Activated T-cell treated with anti-CD3 and anti-CD28 coated beads, Interleukin-2, amount 50 U/mL, for 24 hours (primary cell): Measurements from ENCODE around the gene GRID2.

ENCODE experiments used
- DNase-seq: peaks from one replicate; pipeline ENCODE4 v3.0.0-alpha.2; 2020
- H3K27ac Mint-ChIP-seq: 2 replicates; pipeline ENCODE4 v1.8.0; 2020; ENCODE audit warnings: mild to moderate bottlenecking, mixed read lengths
- H3K27me3 Mint-ChIP-seq: 2 replicates; pipeline ENCODE4 v1.8.0; 2020; ENCODE audit warnings: mixed read lengths
- H3K36me3 Mint-ChIP-seq: 2 replicates; pipeline ENCODE4 v1.8.0; 2020; ENCODE audit warnings: low read depth, mixed read lengths
- H3K4me1 Mint-ChIP-seq: 2 replicates; pipeline ENCODE4 v1.8.0; 2020; ENCODE audit warnings: low read depth, mixed read lengths
- H3K4me3 Mint-ChIP-seq: 2 replicates; pipeline ENCODE4 v1.8.0; 2020; ENCODE audit warnings: mild to moderate bottlenecking, moderate library complexity, mixed read lengths
- H3K9me3 Mint-ChIP-seq: 2 replicates; pipeline ENCODE4 v1.8.0; 2020; ENCODE audit warnings: mixed read lengths

The GRID2 gene

GRCh38 chr4:93777081-93777460 lies 1473.3 kb downstream of the GRID2 start:
- H3K27me3 Mint-ChIP-seq, result no peaks in the 10 kb centered on the region
- no peaks in the 10 kb centered on the region for H3K4me1 Mint-ChIP-seq
- no peaks in the 10 kb centered on the region for H3K9me3 Mint-ChIP-seq
- no peak overlapping the region for H3K27ac Mint-ChIP-seq
- DNase-seq, result no peak
- no peak overlapping the region for H3K4me3 Mint-ChIP-seq
- H3K36me3 Mint-ChIP-seq, result no peaks in the 10 kb centered on the region

GRCh38 chr4:93779228-93779627 lies 1475.5 kb downstream of the GRID2 start:
- Mint-ChIP-seq H3K9me3 (no peaks in the 10 kb centered on the region), H3K27ac (no peak overlapping the region), H3K27me3 (no peaks in the 10 kb centered on the region), H3K36me3 (no peaks in the 10 kb centered on the region), H3K4me3 (no peak overlapping the region), H3K4me1 (no peaks in the 10 kb centered on the region)
- no peak for DNase-seq

- Mint-ChIP-seq H3K27me3 (no peaks in the 10 kb centered on the region), H3K4me3 (no peak overlapping the region), H3K9me3 (no peaks in the 10 kb centered on the region), H3K36me3 (no peaks in the 10 kb centered on the region), H3K4me1 (no peaks in the 10 kb centered on the region), H3K27ac (no peak overlapping the region)
- no peak for DNase-seq
Observed at GRCh38 chr4:93780080-93780479, 1476.3 kb downstream of the GRID2 start.

GRCh38 chr4:93781198-93781597 lies 1477.4 kb downstream of the GRID2 start:
- DNase-seq, result no peak
- Mint-ChIP-seq H3K36me3 (no peaks in the 10 kb centered on the region), H3K27ac (no peak overlapping the region), H3K27me3 (no peaks in the 10 kb centered on the region), H3K9me3 (no peaks in the 10 kb centered on the region), H3K4me3 (no peak overlapping the region), H3K4me1 (no peaks in the 10 kb centered on the region)

- Mint-ChIP-seq H3K27me3 (no peaks in the 10 kb centered on the region), H3K36me3 (no peaks in the 10 kb centered on the region), H3K4me3 (no peak overlapping the region), H3K9me3 (no peaks in the 10 kb centered on the region), H3K4me1 (no peaks in the 10 kb centered on the region), H3K27ac (no peak overlapping the region)
- no peak for DNase-seq
Observed at GRCh38 chr4:93786149-93786548, 1482.4 kb downstream of the GRID2 start.

- Mint-ChIP-seq H3K9me3 (no peaks in the 10 kb centered on the region), H3K4me1 (no peaks in the 10 kb centered on the region), H3K27me3 (no peaks in the 10 kb centered on the region), H3K27ac (no peak overlapping the region), H3K36me3 (no peaks in the 10 kb centered on the region), H3K4me3 (no peak overlapping the region)
- DNase-seq, result no peak
Observed at GRCh38 chr4:93788712-93789111, 1484.9 kb downstream of the GRID2 start.

GRCh38 chr4:93791570-93792195 lies 1487.9 kb downstream of the GRID2 start:
- DNase-seq, result no peak
- no peak overlapping the region for H3K4me3 Mint-ChIP-seq
- no peaks in the 10 kb centered on the region for H3K27me3 Mint-ChIP-seq
- H3K4me1 Mint-ChIP-seq, result no peaks in the 10 kb centered on the region
- H3K9me3 Mint-ChIP-seq, result no peaks in the 10 kb centered on the region
- no peak overlapping the region for H3K27ac Mint-ChIP-seq
- H3K36me3 Mint-ChIP-seq, result no peaks in the 10 kb centered on the region

GRCh38 chr4:93802045-93802444 lies 1498.3 kb downstream of the GRID2 start:
- no peaks in the 10 kb centered on the region for H3K4me1 Mint-ChIP-seq
- DNase-seq, result no peak
- H3K36me3 Mint-ChIP-seq, result no peaks in the 10 kb centered on the region
- H3K9me3 Mint-ChIP-seq, result no peaks in the 10 kb centered on the region
- no peaks in the 10 kb centered on the region for H3K27me3 Mint-ChIP-seq
- H3K4me3 Mint-ChIP-seq, result no peak overlapping the region
- H3K27ac Mint-ChIP-seq, result no peak overlapping the region

GRCh38 chr4:93809773-93810172 lies 1506.0 kb downstream of the GRID2 start:
- peaks cover 2% of the 10 kb centered on the region for H3K9me3 Mint-ChIP-seq
- no peak for DNase-seq
- no peak overlapping the region for H3K27ac Mint-ChIP-seq
- H3K36me3 Mint-ChIP-seq, result no peaks in the 10 kb centered on the region
- H3K27me3 Mint-ChIP-seq, result no peaks in the 10 kb centered on the region
- H3K4me3 Mint-ChIP-seq, result no peak overlapping the region
- H3K4me1 Mint-ChIP-seq, result no peaks in the 10 kb centered on the region

GRCh38 chr4:93810340-93810992 lies 1506.7 kb downstream of the GRID2 start:
- H3K4me3 Mint-ChIP-seq, result no peak overlapping the region
- no peaks in the 10 kb centered on the region for H3K4me1 Mint-ChIP-seq
- H3K27me3 Mint-ChIP-seq, result no peaks in the 10 kb centered on the region
- no peaks in the 10 kb centered on the region for H3K36me3 Mint-ChIP-seq
- DNase-seq, result no peak
- H3K9me3 Mint-ChIP-seq, result peaks cover 2% of the 10 kb centered on the region
- no peak overlapping the region for H3K27ac Mint-ChIP-seq

GRCh38 chr4:93813092-93813491 lies 1509.3 kb downstream of the GRID2 start:
- Mint-ChIP-seq H3K36me3 (no peaks in the 10 kb centered on the region), H3K27ac (no peak overlapping the region), H3K4me1 (no peaks in the 10 kb centered on the region), H3K9me3 (peaks cover 4% of the 10 kb centered on the region), H3K27me3 (no peaks in the 10 kb centered on the region), H3K4me3 (no peak overlapping the region)
- DNase-seq, result no peak

GRCh38 chr4:93814141-93814540 lies 1510.4 kb downstream of the GRID2 start:
- Mint-ChIP-seq H3K9me3 (peaks cover 4% of the 10 kb centered on the region), H3K36me3 (no peaks in the 10 kb centered on the region), H3K4me3 (no peak overlapping the region), H3K27ac (no peak overlapping the region), H3K27me3 (no peaks in the 10 kb centered on the region), H3K4me1 (no peaks in the 10 kb centered on the region)
- no peak for DNase-seq

- no peak for DNase-seq
- H3K9me3 Mint-ChIP-seq, result peaks cover 4% of the 10 kb centered on the region
- no peak overlapping the region for H3K4me3 Mint-ChIP-seq
- no peaks in the 10 kb centered on the region for H3K27me3 Mint-ChIP-seq
- H3K27ac Mint-ChIP-seq, result no peak overlapping the region
- no peaks in the 10 kb centered on the region for H3K4me1 Mint-ChIP-seq
- H3K36me3 Mint-ChIP-seq, result no peaks in the 10 kb centered on the region
Observed at GRCh38 chr4:93814722-93815121, 1511.0 kb downstream of the GRID2 start.
